ENCODE results near the gene MTA2. TPM values are rescaled to one million over a fixed set of nuclear protein-coding genes. Genes with fewer than 3 reads are reported as not detected.

MTA2 gene
- total and polyA plus RNA-seq, 2 of the 8 experiments (the other 6 are each of a cell fraction or from before 2014, with no cell fraction given): 25.7 to 114 TPM

DNA sequence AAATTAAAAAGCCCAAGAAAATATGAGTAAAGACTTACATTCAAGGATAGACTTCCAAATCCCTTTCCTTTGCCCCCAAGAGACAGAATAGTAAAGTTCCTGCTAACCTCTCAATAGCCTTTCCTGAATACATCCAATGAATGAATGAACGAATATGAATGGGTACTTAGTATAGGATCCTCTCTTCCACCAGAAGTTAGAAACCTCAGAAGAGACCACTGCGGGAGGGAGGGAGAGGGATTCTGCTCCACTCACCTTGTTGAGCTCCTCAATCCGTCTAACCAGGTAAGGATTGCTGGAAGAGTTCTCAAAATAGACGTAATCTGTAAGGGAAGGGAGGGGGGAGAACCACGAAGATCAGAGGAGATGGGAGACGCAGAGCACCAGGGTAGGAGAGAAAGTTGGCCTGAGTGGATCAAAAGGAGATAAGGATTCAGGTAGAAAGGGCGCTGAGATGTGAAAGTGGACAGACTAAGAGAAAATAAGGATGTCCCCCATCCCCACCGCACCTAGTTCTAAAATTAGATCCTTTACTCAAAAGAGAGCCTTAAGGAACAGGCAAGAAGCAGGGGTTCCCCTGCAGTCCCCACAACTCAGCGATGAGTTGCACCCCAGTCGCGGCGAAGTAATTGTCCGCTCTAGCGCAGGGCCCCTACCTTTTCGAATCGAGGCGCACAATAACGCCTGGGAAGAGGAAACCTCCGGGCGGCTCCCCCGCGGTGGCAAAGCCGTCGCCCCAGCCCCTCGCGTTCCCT, 1.1 kb downstream of the MTA2 start:
- H3K56ac ChIP-seq (replicated peaks; ENCODE audit: insufficient read length, low read depth, low read length): peak overlapping the region; percentile 42
- H4K91ac ChIP-seq (replicated peaks; ENCODE audit: insufficient read length, low read length): no peak overlapping the region
- H3K18ac ChIP-seq (ENCODE audit: extremely low read depth, low read length): 0 out of 2 replicates have a peak overlapping the region, but pooled peaks have one; percentile 81
- H3K23ac ChIP-seq (ENCODE audit: insufficient read length): no peak overlapping the region
- peak overlapping the region; percentile 95 for H4K8ac ChIP-seq (ENCODE audit: extremely low read depth, insufficient read depth, low read length)
- H3K4me1 ChIP-seq (replicated peaks in 1 of 4; ENCODE audit: control insufficient read depth in 3 of 4, insufficient read depth in 4 of 4, low read length in 3 of 4): peaks cover 7 to 32% (median 17%) of the 10 kb centered on the region in 4 experiments
- H3K23me2 ChIP-seq (ENCODE audit: low read depth, low read length): peaks cover 17% of the 10 kb centered on the region; the same call in 1 of the 2 replicates
- DNase-seq (ENCODE audit: low read depth in 1 of 2, low spot score in 2 of 2) (no peak), FAIRE-seq (no peak)
- no peaks in the 10 kb centered on the region; the same call in 1 of the 2 replicates for H3K79me1 ChIP-seq (ENCODE audit: low read depth, low read length)
- peak overlapping the region; percentile 47 for H4K5ac ChIP-seq (ENCODE audit: insufficient read length, low read depth, low read length)
- WGBS, 2 experiments (ENCODE audit: extremely low coverage in 1 of 2, insufficient coverage in 1 of 2, insufficient read length in 1 of 2, insufficient replicate concordance in 2 of 2, low coverage in 1 of 2, low lambda C conversion rate in 2 of 2, missing lambda C conversion rate in 1 of 2): 3% methylated on average over 26 of the region's 26 CpGs; no CpG with 5 or more reads in 1 of the 2 experiments
- peak overlapping the region; percentile 72 to 95 for H3K4me2 ChIP-seq (ENCODE audit: insufficient read depth in 1 of 2, low read depth in 2 of 2, low read length in 2 of 2)
- ChIA-PET CTCF (ENCODE audit: partially characterized antibody) (interaction anchor here (0.6 to 2.2 kb wide), 8 partner anchors 8 to 188 kb away, joined by 3 to 24 read pairs (median 3); partner anchors contain the start of genes EML3, ROM1 and TUT1), POLR2A (ENCODE audit: partially characterized antibody) (interaction anchor here (0.9 to 12.3 kb wide), 22 partner anchors 9 to 249 kb away, joined by 3 to 235 read pairs (median 4); partner anchors contain the start of genes B3GAT3, C11orf98, CSKMT and EEF1G)
- H3K27ac ChIP-seq (ENCODE audit: low read depth, low read length): peak overlapping the region; percentile 79; the same call in 1 of the 2 replicates
- H3K9me3 ChIP-seq (ENCODE audit: insufficient read depth in 2 of 2, low read depth in 1 of 2, low read length in 1 of 2): no peaks in the 10 kb centered on the region
- peak overlapping the region; percentile 83 to 99 (median 87) for H3K9ac ChIP-seq (replicated peaks in 1 of 4; ENCODE audit: extremely low read depth in 1 of 4, low read depth in 3 of 4, low read length in 3 of 4)
- H2BK5ac ChIP-seq (ENCODE audit: low read depth, low read length): no peak overlapping the region
- no peak overlapping the region for H2AFZ ChIP-seq (ENCODE audit: low read length)
- peaks cover 0 to 13% (median 11%) of the 10 kb centered on the region in 4 experiments; a peak in 6 of 7 replicates for H3K27me3 ChIP-seq (replicated peaks in 1 of 4; ENCODE audit: control insufficient read depth in 3 of 4, extremely low read depth in 1 of 4, insufficient read depth in 3 of 4, low read length in 3 of 4)
- peaks cover 4 to 11% of the 10 kb centered on the region in 2 experiments for H4K20me1 ChIP-seq (replicated peaks in 1 of 2; ENCODE audit: control insufficient read depth in 1 of 2, insufficient read depth in 2 of 2, low read length in 2 of 2)
- 0 out of 2 replicates have a peak, but pooled peaks have one; percentile 2 for TF ChIP-seq TAF1 (IDR thresholded peaks at IDR 0.05; ENCODE audit: low read depth, low read length)
- no peak for TF ChIP-seq POLR2A (IDR thresholded peaks at IDR 0.05; ENCODE audit: control extremely low read depth in 1 of 2, low read depth in 2 of 2, low read length in 2 of 2)
- TF ChIP-seq TBP (IDR thresholded peaks at IDR 0.05; ENCODE audit: low read depth, low read length): no peak
- TF ChIP-seq ASH2L (IDR thresholded peaks at IDR 0.05; ENCODE audit: low read length): peak; percentile 71
- peak overlapping the region; percentile 74 to 86 (median 84) for H3K4me3 ChIP-seq (ENCODE audit: extremely low read depth in 1 of 4, insufficient read depth in 2 of 4, low read depth in 3 of 4, low read length in 4 of 4)
- H3K4ac ChIP-seq (replicated peaks; ENCODE audit: insufficient read length, low read depth, low read length): no peak overlapping the region
- no peak overlapping the region for H2BK15ac ChIP-seq (ENCODE audit: low read length)
- no peak overlapping the region for H3K14ac ChIP-seq (ENCODE audit: insufficient read length)
- peaks cover 27 to 30% (median 28%) of the 10 kb centered on the region in 4 experiments for H3K36me3 ChIP-seq (ENCODE audit: control insufficient read depth in 2 of 4, insufficient read depth in 4 of 4, low read length in 3 of 4)
- H2AK5ac ChIP-seq (ENCODE audit: low read depth, low read length): no peak overlapping the region
- no peak overlapping the region for H2BK20ac ChIP-seq (ENCODE audit: low read length)
- no peak overlapping the region for H2BK120ac ChIP-seq (replicated peaks; ENCODE audit: low read depth, low read length)
- H2BK12ac ChIP-seq (ENCODE audit: low read depth, low read length): 0 out of 2 replicates have a peak overlapping the region, but pooled peaks have one; percentile 27
- H3K79me2 ChIP-seq (ENCODE audit: control insufficient read depth in 1 of 2, insufficient read depth in 2 of 2, low read length in 2 of 2): peaks cover 0 to 28% of the 10 kb centered on the region in 2 experiments; a peak in 2 of 4 replicates

Measured in H1 (cell line).